HG03520 (cell line): ENCODE data around the gene LPP.

Experiments
- ATAC-seq: cut with Tn5 transposase; IDR thresholded peaks from one replicate; pipeline ENCODE4 v1.9.1; 2021; ENCODE audit warnings: mild to moderate bottlenecking, moderate library complexity; ENCODE audit not compliant: unreplicated experiment

The LPP gene

GRCh38 chr3:188219147-188219546, 65.2 kb downstream of the LPP start:
- ATAC-seq = no peak

GRCh38 chr3:188220097-188220788, 66.3 kb downstream of the LPP start:
- ATAC-seq = no peak

- ATAC-seq = no peak
Observed at GRCh38 chr3:188220988-188221818, 67.2 kb downstream of the LPP start.

GRCh38 chr3:188223936-188224335, 70.0 kb downstream of the LPP start:
- no peak for ATAC-seq

GRCh38 chr3:188227442-188227841, 73.5 kb downstream of the LPP start:
- ATAC-seq = no peak

- ATAC-seq = no peak
Observed at GRCh38 chr3:188229177-188229576, 75.2 kb downstream of the LPP start.

- no peak for ATAC-seq
Observed at GRCh38 chr3:188229726-188230125, 75.8 kb downstream of the LPP start.

GRCh38 chr3:188230962-188231361, 77.0 kb downstream of the LPP start:
- ATAC-seq = no peak

GRCh38 chr3:188231456-188231855, 77.5 kb downstream of the LPP start:
- ATAC-seq = no peak

GRCh38 chr3:188232656-188233055, 78.7 kb downstream of the LPP start:
- no peak for ATAC-seq

- no peak for ATAC-seq
Observed at GRCh38 chr3:188233320-188233719, 79.4 kb downstream of the LPP start.

GRCh38 chr3:188234132-188234531, 80.2 kb downstream of the LPP start:
- ATAC-seq = no peak

GRCh38 chr3:188236271-188236670, 82.3 kb downstream of the LPP start:
- ATAC-seq = no peak

GRCh38 chr3:188239035-188239434, 85.1 kb downstream of the LPP start:
- no peak for ATAC-seq

- ATAC-seq = no peak
Observed at GRCh38 chr3:188239577-188239976, 85.6 kb downstream of the LPP start.

- no peak for ATAC-seq
Observed at GRCh38 chr3:188240189-188240981, 86.4 kb downstream of the LPP start.

- no peak for ATAC-seq
Observed at GRCh38 chr3:188241072-188241471, 87.1 kb downstream of the LPP start.

- ATAC-seq = no peak
Observed at GRCh38 chr3:188241883-188242282, 87.9 kb downstream of the LPP start.

GRCh38 chr3:188242436-188243123, 88.6 kb downstream of the LPP start:
- no peak for ATAC-seq

- ATAC-seq = no peak
Observed at GRCh38 chr3:188243124-188243795, 89.3 kb downstream of the LPP start.
